SK-N-SH treated with all-trans-retinoic acid at 6 μM for 48 hours (cell line): ENCODE measurements around the gene ST6GALNAC6.

ENCODE experiments used
- ARNTL ChIP-seq: fragments of 450-650 bp; formaldehyde crosslinking; IDR thresholded peaks from 2 replicates; pipeline ENCODE4 v1.5.0; 2020; ENCODE audit warnings: low read depth, mild to moderate bottlenecking, moderate library complexity, borderline replicate concordance
- BACH2 ChIP-seq: fragments of 250-450 bp; sonication (Bioruptor Pico); IDR thresholded peaks from 2 replicates; pipeline ENCODE4 v1.9.0; 2021; ENCODE audit warnings: mild to moderate bottlenecking, borderline replicate concordance
- GLIS3 ChIP-seq: fragments of 250-450 bp; sonication (Bioruptor Pico); IDR thresholded peaks from 2 replicates; pipeline ENCODE4 v1.5.0; 2020; ENCODE audit warnings: mild to moderate bottlenecking, moderate library complexity
- ISL1 ChIP-seq: fragments of 250-450 bp; sonication (Bioruptor Pico); IDR thresholded peaks from 2 replicates; pipeline ENCODE4 v2.1.2; 2022; ENCODE audit warnings: mild to moderate bottlenecking, moderate library complexity
- RARB ChIP-seq: fragments of 250-450 bp; sonication (Bioruptor Pico); IDR thresholded peaks from 2 replicates; pipeline ENCODE4 v1.8.0; 2021; ENCODE audit warnings: mild to moderate bottlenecking, moderate library complexity
- SNAI2 ChIP-seq: fragments of 250-450 bp; sonication (Bioruptor Pico); IDR thresholded peaks from 2 replicates; pipeline ENCODE4 v1.5.0; 2020; ENCODE audit warnings: mild to moderate bottlenecking, moderate library complexity
- TCF4 ChIP-seq: fragments of 250-450 bp; sonication (Bioruptor Pico); IDR thresholded peaks from 2 replicates; pipeline ENCODE4 v1.8.0; 2021; ENCODE audit warnings: mild to moderate bottlenecking, moderate library complexity, borderline replicate concordance
- ZC3H10 ChIP-seq: fragments of 250-450 bp; sonication (Bioruptor Pico); IDR thresholded peaks from 2 replicates; pipeline ENCODE4 v1.5.1; 2021; ENCODE audit warnings: mild to moderate bottlenecking, moderate library complexity
- ZFP3 ChIP-seq: fragments of 250-450 bp; sonication (Bioruptor Pico); IDR thresholded peaks from 2 replicates; pipeline ENCODE4 v1.5.0; 2020; ENCODE audit warnings: mild to moderate bottlenecking, moderate library complexity
- ZNF70 ChIP-seq: fragments of 450-650 bp; formaldehyde crosslinking; IDR thresholded peaks from 2 replicates; pipeline ENCODE4 v1.5.0; 2020; ENCODE audit warnings: mild to moderate bottlenecking, moderate library complexity
- ZNF8 ChIP-seq: fragments of 450-650 bp; formaldehyde crosslinking; IDR thresholded peaks from 2 replicates; pipeline ENCODE4 v1.5.0; 2020; ENCODE audit warnings: mild to moderate bottlenecking, moderate library complexity
- TF ChIP-seq, protein P1 (sequence below): fragments of 250-450 bp; sonication (Bioruptor Pico); IDR thresholded peaks from 2 replicates; pipeline ENCODE4 v1.8.0; 2020; ENCODE audit warnings: mild to moderate bottlenecking, moderate library complexity, borderline replicate concordance
- TF ChIP-seq, protein P2 (sequence below): fragments of 250-450 bp; sonication (Bioruptor Pico); IDR thresholded peaks from 2 replicates; pipeline ENCODE4 v1.8.0; 2021; ENCODE audit warnings: low read depth, mild to moderate bottlenecking, moderate library complexity, borderline replicate concordance

DNA sequence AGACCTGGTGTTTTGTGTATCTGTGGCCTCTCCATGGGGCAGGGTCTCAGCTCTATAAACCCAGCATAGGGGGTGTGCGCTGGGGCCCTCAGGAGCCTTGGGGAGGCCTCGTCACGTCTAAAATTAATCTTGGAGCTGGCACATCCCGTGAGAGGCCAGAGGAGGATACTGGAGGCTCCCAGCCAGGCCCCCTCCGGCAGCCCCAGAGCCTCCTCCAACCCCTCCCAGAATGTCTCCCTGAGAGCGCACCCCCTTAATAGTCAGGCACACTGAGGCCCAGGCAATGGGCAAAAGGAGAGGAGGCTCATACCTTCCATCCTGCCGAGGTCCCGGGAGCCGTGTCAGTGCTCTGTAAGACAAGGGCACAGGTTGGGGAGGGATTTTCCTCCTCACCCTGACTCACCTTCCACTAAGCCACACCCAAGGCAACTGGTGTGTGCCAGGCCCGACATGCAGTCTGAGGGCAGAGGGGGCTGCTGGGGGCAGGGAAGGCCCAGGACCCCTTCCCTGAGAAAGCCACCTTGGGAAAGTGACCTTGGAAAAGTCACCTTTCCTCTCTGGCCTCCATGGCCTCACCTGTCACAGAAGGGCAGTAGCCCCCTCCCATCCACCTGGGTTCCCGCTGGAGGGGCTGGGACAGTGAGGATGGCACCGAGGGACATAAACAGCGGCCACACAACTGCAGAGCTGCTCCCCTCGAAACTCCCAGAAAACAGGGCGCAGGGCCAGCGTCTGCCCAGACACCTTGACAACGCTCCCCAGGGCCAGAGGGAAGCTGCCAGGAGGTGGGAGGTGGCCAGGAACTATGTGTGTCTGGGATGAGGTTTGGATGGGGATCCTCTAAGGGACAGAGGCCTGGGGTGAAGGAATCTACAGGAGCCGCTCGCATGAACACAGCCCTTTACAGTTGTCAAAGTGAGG is 24.8 kb downstream of the ST6GALNAC6 start:
- no peak for TF ChIP-seq ARNTL
- no peak for TF ChIP-seq SNAI2 (CRISPR knock-in tag)
- TF ChIP-seq ZNF8, result no peak
- no peak for TF ChIP-seq RARB
- TF ChIP-seq GLIS3 (CRISPR knock-in tag), result no peak
- TF ChIP-seq ZC3H10 (CRISPR knock-in tag), result no peak
- TF ChIP-seq, protein P1, sequence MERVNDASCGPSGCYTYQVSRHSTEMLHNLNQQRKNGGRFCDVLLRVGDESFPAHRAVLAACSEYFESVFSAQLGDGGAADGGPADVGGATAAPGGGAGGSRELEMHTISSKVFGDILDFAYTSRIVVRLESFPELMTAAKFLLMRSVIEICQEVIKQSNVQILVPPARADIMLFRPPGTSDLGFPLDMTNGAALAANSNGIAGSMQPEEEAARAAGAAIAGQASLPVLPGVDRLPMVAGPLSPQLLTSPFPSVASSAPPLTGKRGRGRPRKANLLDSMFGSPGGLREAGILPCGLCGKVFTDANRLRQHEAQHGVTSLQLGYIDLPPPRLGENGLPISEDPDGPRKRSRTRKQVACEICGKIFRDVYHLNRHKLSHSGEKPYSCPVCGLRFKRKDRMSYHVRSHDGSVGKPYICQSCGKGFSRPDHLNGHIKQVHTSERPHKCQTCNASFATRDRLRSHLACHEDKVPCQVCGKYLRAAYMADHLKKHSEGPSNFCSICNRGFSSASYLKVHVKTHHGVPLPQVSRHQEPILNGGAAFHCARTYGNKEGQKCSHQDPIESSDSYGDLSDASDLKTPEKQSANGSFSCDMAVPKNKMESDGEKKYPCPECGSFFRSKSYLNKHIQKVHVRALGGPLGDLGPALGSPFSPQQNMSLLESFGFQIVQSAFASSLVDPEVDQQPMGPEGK, result no peak
- TF ChIP-seq, protein P2, sequence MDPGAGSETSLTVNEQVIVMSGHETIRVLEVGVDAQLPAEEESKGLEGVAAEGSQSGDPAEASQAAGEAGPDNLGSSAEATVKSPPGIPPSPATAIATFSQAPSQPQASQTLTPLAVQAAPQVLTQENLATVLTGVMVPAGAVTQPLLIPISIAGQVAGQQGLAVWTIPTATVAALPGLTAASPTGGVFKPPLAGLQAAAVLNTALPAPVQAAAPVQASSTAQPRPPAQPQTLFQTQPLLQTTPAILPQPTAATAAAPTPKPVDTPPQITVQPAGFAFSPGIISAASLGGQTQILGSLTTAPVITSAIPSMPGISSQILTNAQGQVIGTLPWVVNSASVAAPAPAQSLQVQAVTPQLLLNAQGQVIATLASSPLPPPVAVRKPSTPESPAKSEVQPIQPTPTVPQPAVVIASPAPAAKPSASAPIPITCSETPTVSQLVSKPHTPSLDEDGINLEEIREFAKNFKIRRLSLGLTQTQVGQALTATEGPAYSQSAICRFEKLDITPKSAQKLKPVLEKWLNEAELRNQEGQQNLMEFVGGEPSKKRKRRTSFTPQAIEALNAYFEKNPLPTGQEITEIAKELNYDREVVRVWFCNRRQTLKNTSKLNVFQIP (CRISPR knock-in tag), result no peak
- no peak for TF ChIP-seq ISL1 (CRISPR knock-in tag)
- no peak for TF ChIP-seq BACH2
- no peak for TF ChIP-seq ZNF70 (CRISPR knock-in tag)
- TF ChIP-seq ZFP3 (CRISPR knock-in tag), result no peak
- TF ChIP-seq TCF4 (CRISPR knock-in tag), result no peak
